ENCODE measurements around the gene SLC47A2.

The SLC47A2 gene

DNA sequence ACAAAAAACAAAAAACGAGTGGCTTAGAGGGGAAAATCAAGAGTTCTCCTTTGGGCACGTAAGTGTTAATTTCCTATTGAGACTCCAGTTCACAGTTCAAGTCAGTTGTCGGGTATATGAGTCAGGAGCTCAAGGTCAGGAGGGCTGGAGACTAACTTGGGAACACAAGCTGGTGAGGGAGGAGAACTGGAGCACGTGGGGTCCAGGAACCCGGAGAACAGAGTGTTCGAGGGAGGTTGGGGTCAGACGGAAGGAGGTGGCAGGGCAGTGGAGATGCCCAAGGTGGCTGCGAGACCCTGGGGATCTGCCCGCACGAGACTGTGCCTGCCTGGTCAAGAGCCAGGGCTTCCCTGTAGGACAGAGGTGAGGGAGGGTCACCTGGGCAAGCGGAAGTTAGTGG, 19.7 kb upstream of the SLC47A2 start:
- H3K4me2 ChIP-seq (ENCODE audit: insufficient read depth, low read length, poor library complexity, severe bottlenecking), result no peak overlapping the region
- H3K27me3 ChIP-seq (ENCODE audit: control insufficient read depth in 3 of 3, insufficient read depth in 3 of 3, low read depth in 1 of 3, low read length in 3 of 3), result peaks cover 0 to 22% (median 0%) of the 10 kb centered on the region in 3 experiments
- H3K36me3 ChIP-seq (replicated peaks in 1 of 2; ENCODE audit: control insufficient read depth in 2 of 2, insufficient read depth in 2 of 2, low read length in 2 of 2), result no peaks in the 10 kb centered on the region
- peaks cover 1% of the 10 kb centered on the region for H3K79me1 ChIP-seq (ENCODE audit: low read depth, low read length)
- H3K9me3 ChIP-seq (replicated peaks in 1 of 2; ENCODE audit: control insufficient read depth in 2 of 2, insufficient read depth in 1 of 2, low read depth in 1 of 2, low read length in 2 of 2), result no peaks in the 10 kb centered on the region
- no peak overlapping the region for H4K91ac ChIP-seq (ENCODE audit: low read depth, low read length, poor library complexity)
- no peak overlapping the region for H4K8ac ChIP-seq (ENCODE audit: low read depth, low read length)
- no peak overlapping the region for H2BK15ac ChIP-seq (ENCODE audit: low read length)
- peak overlapping the region; percentile 25 for H3K23ac ChIP-seq (ENCODE audit: low read depth, low read length, poor library complexity)
- DNase-seq (ENCODE audit: low spot score), result no peak
- H2BK120ac ChIP-seq (ENCODE audit: low read depth, low read length), result no peak overlapping the region
- no peaks in the 10 kb centered on the region for H3K4me1 ChIP-seq (ENCODE audit: control insufficient read depth in 2 of 2, insufficient read depth in 1 of 2, low read depth in 1 of 2, low read length in 2 of 2)
- H3K18ac ChIP-seq (ENCODE audit: low read length), result peak overlapping the region; percentile 29
- no peak overlapping the region for H2AK5ac ChIP-seq (ENCODE audit: low read depth, low read length)
- no peak overlapping the region for H3K4ac ChIP-seq (ENCODE audit: low read length)
- no peak overlapping the region for H3K4me3 ChIP-seq (ENCODE audit: low read length in 2 of 2)
- peak overlapping the region; percentile 85 for H2BK12ac ChIP-seq (ENCODE audit: low read length)
- no peak overlapping the region for H3K9ac ChIP-seq (ENCODE audit: low read depth, low read length, poor library complexity)
- H3K14ac ChIP-seq (ENCODE audit: low read length), result no peak overlapping the region
- WGBS, 2 donors (ENCODE audit: extremely low coverage in 2 of 2, insufficient read length in 2 of 2, insufficient replicate concordance in 1 of 2), result no CpG with 5 or more reads among the region's 11 CpGs
- H2AFZ ChIP-seq (ENCODE audit: low read length), result no peak overlapping the region
- H3K27ac ChIP-seq (replicated peaks; ENCODE audit: low read length), result no peak overlapping the region
- H2BK5ac ChIP-seq (ENCODE audit: low read length), result no peak overlapping the region

DNA sequence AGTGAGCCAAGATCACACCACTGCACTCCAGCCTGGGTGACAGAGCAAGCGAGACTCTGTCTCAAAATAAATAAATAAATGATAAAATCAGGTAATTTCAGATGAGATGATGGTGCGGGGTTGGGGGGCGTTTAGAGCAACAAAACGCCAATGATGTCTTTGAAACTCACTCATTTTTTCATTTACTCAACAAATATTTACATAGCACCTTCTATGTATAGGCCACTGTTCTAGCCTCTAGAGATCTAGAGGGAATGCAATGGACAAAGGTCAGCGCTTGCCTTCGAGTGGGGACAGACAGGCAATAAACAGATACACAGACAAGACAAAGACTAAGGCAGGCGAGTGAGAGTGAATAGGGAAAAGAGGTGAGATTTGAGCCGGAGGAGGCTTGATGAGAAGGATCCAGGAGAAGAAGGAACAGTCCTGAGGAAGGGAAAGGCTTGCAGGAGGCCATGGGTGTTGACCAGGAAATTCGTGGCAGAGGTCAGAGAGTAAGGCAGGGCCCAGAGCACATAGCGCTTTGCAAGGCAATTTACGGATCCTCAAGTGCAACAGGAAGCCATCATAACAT, 17.7 kb upstream of the SLC47A2 start:
- H2BK15ac ChIP-seq (ENCODE audit: low read length), result no peak overlapping the region
- H3K18ac ChIP-seq (ENCODE audit: low read length), result no peak overlapping the region
- DNase-seq (ENCODE audit: low spot score), result no peak
- no peak overlapping the region for H3K4me2 ChIP-seq (ENCODE audit: insufficient read depth, low read length, poor library complexity, severe bottlenecking)
- H3K4me1 ChIP-seq (ENCODE audit: control insufficient read depth in 2 of 2, insufficient read depth in 1 of 2, low read depth in 1 of 2, low read length in 2 of 2), result no peaks in the 10 kb centered on the region
- H3K14ac ChIP-seq (ENCODE audit: low read length), result no peak overlapping the region
- H2AK5ac ChIP-seq (ENCODE audit: low read depth, low read length), result no peak overlapping the region
- no peaks in the 10 kb centered on the region for H3K36me3 ChIP-seq (replicated peaks in 1 of 2; ENCODE audit: control insufficient read depth in 2 of 2, insufficient read depth in 2 of 2, low read length in 2 of 2)
- no peak overlapping the region for H2AFZ ChIP-seq (ENCODE audit: low read length)
- no peak overlapping the region for H2BK5ac ChIP-seq (ENCODE audit: low read length)
- H4K8ac ChIP-seq (ENCODE audit: low read depth, low read length), result no peak overlapping the region
- no peak overlapping the region for H3K4ac ChIP-seq (ENCODE audit: low read length)
- WGBS, 2 donors (ENCODE audit: extremely low coverage in 2 of 2, insufficient read length in 2 of 2, insufficient replicate concordance in 1 of 2), result no CpG with 5 or more reads among the region's 11 CpGs
- no peak overlapping the region for H3K27ac ChIP-seq (replicated peaks; ENCODE audit: low read length)
- no peak overlapping the region for H3K23ac ChIP-seq (ENCODE audit: low read depth, low read length, poor library complexity)
- H3K9ac ChIP-seq (ENCODE audit: low read depth, low read length, poor library complexity), result no peak overlapping the region
- H3K4me3 ChIP-seq (ENCODE audit: low read length in 2 of 2), result no peak overlapping the region
- H3K79me1 ChIP-seq (ENCODE audit: low read depth, low read length), result no peaks in the 10 kb centered on the region
- H4K91ac ChIP-seq (ENCODE audit: low read depth, low read length, poor library complexity), result no peak overlapping the region
- H3K9me3 ChIP-seq (replicated peaks in 1 of 2; ENCODE audit: control insufficient read depth in 2 of 2, insufficient read depth in 1 of 2, low read depth in 1 of 2, low read length in 2 of 2), result no peaks in the 10 kb centered on the region
- no peak overlapping the region for H2BK12ac ChIP-seq (ENCODE audit: low read length)
- no peak overlapping the region for H2BK120ac ChIP-seq (ENCODE audit: low read depth, low read length)
- H3K27me3 ChIP-seq (ENCODE audit: control insufficient read depth in 3 of 3, insufficient read depth in 3 of 3, low read depth in 1 of 3, low read length in 3 of 3), result peaks cover 0 to 23% (median 0%) of the 10 kb centered on the region in 3 experiments

DNA sequence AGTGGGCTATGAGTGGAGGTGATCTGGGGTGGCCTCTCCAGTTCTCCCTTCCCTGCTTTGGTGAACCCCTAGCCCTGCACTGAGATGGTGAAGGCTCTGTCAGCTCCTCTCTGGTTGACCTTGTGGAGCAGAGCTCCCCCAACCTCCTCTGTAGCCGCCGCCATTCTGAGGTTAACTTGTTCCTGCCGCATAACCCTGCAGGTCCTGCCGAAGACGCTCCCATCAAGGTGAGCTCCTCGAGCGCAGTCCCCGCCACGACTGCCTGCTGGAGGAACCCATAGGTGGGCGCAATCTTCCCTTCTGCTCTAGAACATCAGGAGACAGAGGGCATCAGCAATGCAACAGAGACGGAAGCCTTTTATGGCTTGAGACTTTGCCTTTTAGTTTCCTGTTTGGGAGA, 15.2 kb upstream of the SLC47A2 start:
- Histone ChIP-seq H2AK5ac (ENCODE audit: low read depth, low read length) (no peak overlapping the region), H3K4ac (ENCODE audit: low read length) (no peak overlapping the region), H3K27me3 (ENCODE audit: control insufficient read depth in 3 of 3, insufficient read depth in 3 of 3, low read depth in 1 of 3, low read length in 3 of 3) (peaks cover 0 to 19% (median 0%) of the 10 kb centered on the region in 3 experiments), H3K27ac (replicated peaks; ENCODE audit: low read length) (no peak overlapping the region), H4K8ac (ENCODE audit: low read depth, low read length) (no peak overlapping the region), H2BK120ac (ENCODE audit: low read depth, low read length) (no peak overlapping the region), H3K9ac (ENCODE audit: low read depth, low read length, poor library complexity) (no peak overlapping the region), H2BK12ac (ENCODE audit: low read length) (peak overlapping the region; percentile 5), H3K4me3 (ENCODE audit: low read length in 2 of 2) (no peak overlapping the region), H3K18ac (ENCODE audit: low read length) (peak overlapping the region; percentile 9), H4K91ac (ENCODE audit: low read depth, low read length, poor library complexity) (no peak overlapping the region), H2AFZ (ENCODE audit: low read length) (no peak overlapping the region), H3K14ac (ENCODE audit: low read length) (no peak overlapping the region), H3K4me1 (ENCODE audit: control insufficient read depth in 2 of 2, insufficient read depth in 1 of 2, low read depth in 1 of 2, low read length in 2 of 2) (no peaks in the 10 kb centered on the region), H3K9me3 (replicated peaks in 1 of 2; ENCODE audit: control insufficient read depth in 2 of 2, insufficient read depth in 1 of 2, low read depth in 1 of 2, low read length in 2 of 2) (no peaks in the 10 kb centered on the region), H3K79me1 (ENCODE audit: low read depth, low read length) (no peaks in the 10 kb centered on the region), H3K23ac (ENCODE audit: low read depth, low read length, poor library complexity) (no peak overlapping the region), H2BK15ac (ENCODE audit: low read length) (no peak overlapping the region), H2BK5ac (ENCODE audit: low read length) (no peak overlapping the region), H3K36me3 (replicated peaks in 1 of 2; ENCODE audit: control insufficient read depth in 2 of 2, insufficient read depth in 2 of 2, low read length in 2 of 2) (no peaks in the 10 kb centered on the region), H3K4me2 (ENCODE audit: insufficient read depth, low read length, poor library complexity, severe bottlenecking) (no peak overlapping the region)
- no CpG with 5 or more reads among the region's 11 CpGs for WGBS, 2 donors (ENCODE audit: extremely low coverage in 2 of 2, insufficient read length in 2 of 2, insufficient replicate concordance in 1 of 2)
- no peak for DNase-seq (ENCODE audit: low spot score)

DNA sequence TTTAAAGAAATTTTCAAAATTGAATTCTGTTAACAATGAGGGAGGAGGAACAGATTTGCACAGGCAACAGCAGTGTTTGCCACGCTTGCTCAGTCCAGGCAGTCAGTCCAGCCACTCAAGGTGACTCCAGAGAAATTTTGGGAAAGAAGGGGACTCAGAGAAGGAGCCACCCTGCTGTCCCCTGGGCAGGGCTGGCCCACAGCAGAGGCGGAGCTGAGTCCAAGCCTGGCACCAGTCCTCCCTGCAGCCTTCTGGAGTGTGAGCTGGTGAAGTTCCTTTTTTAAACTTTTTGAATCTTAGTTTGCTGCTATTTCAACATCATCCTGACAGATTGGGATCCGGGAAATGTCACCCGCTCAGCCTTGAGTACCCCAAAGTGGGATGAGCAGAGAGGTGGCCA, 14.5 kb upstream of the SLC47A2 start:
- peak overlapping the region; percentile 25 for H3K14ac ChIP-seq (ENCODE audit: low read length)
- no peaks in the 10 kb centered on the region for H3K36me3 ChIP-seq (replicated peaks in 1 of 2; ENCODE audit: control insufficient read depth in 2 of 2, insufficient read depth in 2 of 2, low read length in 2 of 2)
- no peak for DNase-seq (ENCODE audit: low spot score)
- no peaks in the 10 kb centered on the region for H3K79me1 ChIP-seq (ENCODE audit: low read depth, low read length)
- peak overlapping the region in 1 of 2 donors; percentile 33 for H3K4me3 ChIP-seq (ENCODE audit: low read length in 2 of 2)
- H3K4me2 ChIP-seq (ENCODE audit: insufficient read depth, low read length, poor library complexity, severe bottlenecking), result no peak overlapping the region
- H2AFZ ChIP-seq (ENCODE audit: low read length), result no peak overlapping the region
- no peak overlapping the region for H2BK120ac ChIP-seq (ENCODE audit: low read depth, low read length)
- H3K4ac ChIP-seq (ENCODE audit: low read length), result no peak overlapping the region
- H3K9me3 ChIP-seq (replicated peaks in 1 of 2; ENCODE audit: control insufficient read depth in 2 of 2, insufficient read depth in 1 of 2, low read depth in 1 of 2, low read length in 2 of 2), result no peaks in the 10 kb centered on the region
- H3K4me1 ChIP-seq (ENCODE audit: control insufficient read depth in 2 of 2, insufficient read depth in 1 of 2, low read depth in 1 of 2, low read length in 2 of 2), result no peaks in the 10 kb centered on the region
- no peak overlapping the region for H4K91ac ChIP-seq (ENCODE audit: low read depth, low read length, poor library complexity)
- no peak overlapping the region for H2BK12ac ChIP-seq (ENCODE audit: low read length)
- no peak overlapping the region for H3K23ac ChIP-seq (ENCODE audit: low read depth, low read length, poor library complexity)
- whole genome bisulfite sequencing, 2 donors (ENCODE audit: extremely low coverage in 2 of 2, insufficient read length in 2 of 2, insufficient replicate concordance in 1 of 2), result no CpG with 5 or more reads among the region's 4 CpGs
- no peak overlapping the region for H3K9ac ChIP-seq (ENCODE audit: low read depth, low read length, poor library complexity)
- H2BK5ac ChIP-seq (ENCODE audit: low read length), result no peak overlapping the region
- no peak overlapping the region for H3K27ac ChIP-seq (replicated peaks; ENCODE audit: low read length)
- peak overlapping the region; percentile 20 for H3K18ac ChIP-seq (ENCODE audit: low read length)
- H3K27me3 ChIP-seq (ENCODE audit: control insufficient read depth in 3 of 3, insufficient read depth in 3 of 3, low read depth in 1 of 3, low read length in 3 of 3), result peaks cover 0 to 14% (median 0%) of the 10 kb centered on the region in 3 experiments
- H2BK15ac ChIP-seq (ENCODE audit: low read length), result no peak overlapping the region
- no peak overlapping the region for H4K8ac ChIP-seq (ENCODE audit: low read depth, low read length)
- H2AK5ac ChIP-seq (ENCODE audit: low read depth, low read length), result peak overlapping the region; percentile 75

Measured in neuronal stem cell (in vitro differentiated cells).